GM20000 (cell line): ENCODE measurements around the gene GNPTAB.

Experiments used
- DNase-seq: peaks from one replicate; pipeline ENCODE4 v3.0.0; 2012; ENCODE audit warnings: low spot score
- TF ChIP-seq, protein P1 (sequence below): IDR thresholded peaks from 2 replicates; pipeline ENCODE4 v1.5.1; 2012; ENCODE audit warnings: mild to moderate bottlenecking, control low read depth; ENCODE audit errors: extremely low read depth, missing control alignments

GNPTAB gene

DNA sequence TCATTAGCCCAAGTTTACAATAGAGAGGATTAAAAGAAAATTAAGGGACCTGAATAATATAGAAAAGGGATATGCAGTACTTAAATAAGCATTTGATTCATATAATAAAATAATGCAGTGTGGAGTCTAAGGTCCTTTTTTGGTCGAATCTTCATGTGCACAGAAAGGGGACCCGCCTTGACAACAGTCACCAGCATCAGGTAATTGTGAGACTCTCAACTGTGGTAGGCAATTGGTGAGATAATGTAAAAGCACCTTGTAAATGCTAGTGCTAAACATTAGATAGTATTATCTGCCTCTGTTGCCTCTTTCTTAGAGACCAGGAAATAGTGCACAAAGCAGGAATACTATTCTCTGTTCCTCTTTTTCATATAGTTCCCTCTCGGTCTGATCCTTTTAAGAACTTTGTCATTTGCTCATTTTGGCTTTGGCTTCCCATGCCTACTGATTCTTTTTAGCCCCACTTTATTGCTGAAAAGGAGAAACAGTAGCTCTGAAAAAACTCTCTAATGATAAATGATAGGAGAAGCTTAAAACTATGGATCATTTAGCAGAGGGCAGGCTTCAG lies 115.8 kb downstream of the GNPTAB start:
- DNase-seq = no peak
- TF ChIP-seq, protein P1, sequence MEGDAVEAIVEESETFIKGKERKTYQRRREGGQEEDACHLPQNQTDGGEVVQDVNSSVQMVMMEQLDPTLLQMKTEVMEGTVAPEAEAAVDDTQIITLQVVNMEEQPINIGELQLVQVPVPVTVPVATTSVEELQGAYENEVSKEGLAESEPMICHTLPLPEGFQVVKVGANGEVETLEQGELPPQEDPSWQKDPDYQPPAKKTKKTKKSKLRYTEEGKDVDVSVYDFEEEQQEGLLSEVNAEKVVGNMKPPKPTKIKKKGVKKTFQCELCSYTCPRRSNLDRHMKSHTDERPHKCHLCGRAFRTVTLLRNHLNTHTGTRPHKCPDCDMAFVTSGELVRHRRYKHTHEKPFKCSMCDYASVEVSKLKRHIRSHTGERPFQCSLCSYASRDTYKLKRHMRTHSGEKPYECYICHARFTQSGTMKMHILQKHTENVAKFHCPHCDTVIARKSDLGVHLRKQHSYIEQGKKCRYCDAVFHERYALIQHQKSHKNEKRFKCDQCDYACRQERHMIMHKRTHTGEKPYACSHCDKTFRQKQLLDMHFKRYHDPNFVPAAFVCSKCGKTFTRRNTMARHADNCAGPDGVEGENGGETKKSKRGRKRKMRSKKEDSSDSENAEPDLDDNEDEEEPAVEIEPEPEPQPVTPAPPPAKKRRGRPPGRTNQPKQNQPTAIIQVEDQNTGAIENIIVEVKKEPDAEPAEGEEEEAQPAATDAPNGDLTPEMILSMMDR = no peak

DNA sequence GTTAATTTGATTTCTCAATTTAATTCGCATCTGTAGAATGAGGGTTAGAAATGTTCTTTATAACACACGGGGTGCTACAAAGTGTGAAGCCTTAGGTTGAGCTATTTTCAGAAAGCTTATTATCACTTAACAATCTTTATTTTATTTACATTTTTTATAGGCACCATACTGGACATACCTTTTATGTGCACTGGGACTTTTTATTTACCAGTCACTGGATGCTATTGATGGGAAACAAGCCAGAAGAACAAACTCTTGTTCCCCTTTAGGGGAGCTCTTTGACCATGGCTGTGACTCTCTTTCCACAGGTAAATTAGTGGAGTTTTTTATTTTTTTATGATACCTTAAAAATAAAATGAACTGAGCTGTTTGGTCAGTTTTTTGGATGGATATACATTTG lies 116.8 kb downstream of the GNPTAB start:
- DNase-seq = no peak
- TF ChIP-seq, protein P1 = no peak

DNA sequence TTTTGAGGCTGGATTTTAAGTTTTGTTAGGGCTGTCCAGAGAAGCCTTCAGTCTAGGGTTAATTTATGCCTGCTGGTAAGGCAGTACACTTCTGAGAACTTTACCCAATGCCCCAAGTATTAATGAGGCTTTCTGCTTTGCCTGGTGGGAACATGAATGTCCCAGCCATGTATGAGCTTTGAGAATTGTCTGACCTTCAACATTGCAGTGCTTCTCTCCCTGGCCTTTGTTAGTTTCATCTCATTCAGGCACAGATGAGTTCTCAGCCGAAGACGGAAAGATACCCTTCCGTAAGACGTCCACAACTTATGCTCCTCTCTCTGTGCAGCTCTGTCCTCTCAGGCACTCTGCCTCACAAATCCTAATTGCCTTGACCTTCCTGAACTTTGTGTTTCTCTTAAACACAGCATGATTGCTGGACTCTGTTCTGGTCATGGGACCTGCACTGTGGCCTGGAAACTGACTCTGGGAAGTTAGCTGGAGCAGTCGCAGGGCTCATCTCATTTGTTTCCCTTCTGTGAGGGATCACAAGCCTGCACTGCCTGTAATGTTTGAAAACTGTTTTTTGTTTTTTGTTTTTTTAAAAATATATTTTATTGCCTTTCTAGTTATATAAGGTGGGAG lies 117.6 kb downstream of the GNPTAB start:
- no peak for DNase-seq
- TF ChIP-seq, protein P1 = no peak

DNA sequence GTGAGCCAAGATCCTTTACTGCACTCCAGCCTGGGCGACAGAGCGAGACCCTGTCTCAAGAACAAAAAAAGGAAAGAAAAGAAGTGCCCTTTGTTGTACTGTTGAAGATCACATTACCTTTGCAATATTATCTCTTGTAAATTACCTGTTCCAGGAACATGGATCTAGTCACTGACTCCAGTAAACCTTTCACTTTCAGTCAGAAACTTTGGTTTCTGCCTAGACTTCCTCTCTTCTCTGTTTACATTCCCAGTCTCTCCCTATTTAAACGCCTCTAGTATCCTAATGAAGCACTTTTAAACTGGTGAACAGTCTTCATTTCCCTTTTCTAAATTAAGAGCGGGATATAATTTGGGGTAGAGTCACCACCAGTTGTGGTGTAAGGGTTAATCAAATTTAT lies 120.5 kb downstream of the GNPTAB start:
- no peak for DNase-seq
- TF ChIP-seq, protein P1 = no peak

DNA sequence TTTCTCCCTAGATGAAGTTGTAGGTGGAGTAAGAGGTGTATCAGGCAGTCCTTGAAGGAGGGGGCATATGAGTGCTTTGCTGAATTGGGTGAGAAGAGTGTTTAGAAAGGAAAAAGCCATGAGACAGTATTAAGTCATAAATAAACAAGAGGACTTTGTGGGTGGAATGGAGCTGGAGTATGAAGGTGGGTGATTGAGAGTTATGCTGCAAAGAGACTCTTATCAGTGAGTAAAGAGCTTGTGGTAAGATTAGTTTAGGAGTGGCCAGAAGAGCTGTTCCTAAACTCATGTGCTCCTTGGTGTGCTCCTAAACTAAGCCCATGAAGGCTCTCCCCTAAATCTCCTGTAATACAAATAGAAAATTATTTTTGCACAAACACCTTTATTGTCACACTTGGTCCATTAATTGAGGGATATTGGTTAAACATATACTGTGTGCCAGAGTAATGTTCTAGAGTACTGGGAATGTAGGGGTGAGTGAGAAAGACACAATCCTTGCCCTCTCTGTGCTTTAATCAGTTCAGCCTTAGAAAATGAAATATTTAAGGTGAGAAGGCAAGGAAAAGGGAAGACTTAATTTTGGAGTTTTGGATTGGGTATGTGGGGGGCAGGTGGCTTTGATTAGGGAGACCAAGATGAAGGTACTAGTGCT lies 123.5 kb downstream of the GNPTAB start:
- TF ChIP-seq, protein P1 = no peak
- DNase-seq = no peak

DNA sequence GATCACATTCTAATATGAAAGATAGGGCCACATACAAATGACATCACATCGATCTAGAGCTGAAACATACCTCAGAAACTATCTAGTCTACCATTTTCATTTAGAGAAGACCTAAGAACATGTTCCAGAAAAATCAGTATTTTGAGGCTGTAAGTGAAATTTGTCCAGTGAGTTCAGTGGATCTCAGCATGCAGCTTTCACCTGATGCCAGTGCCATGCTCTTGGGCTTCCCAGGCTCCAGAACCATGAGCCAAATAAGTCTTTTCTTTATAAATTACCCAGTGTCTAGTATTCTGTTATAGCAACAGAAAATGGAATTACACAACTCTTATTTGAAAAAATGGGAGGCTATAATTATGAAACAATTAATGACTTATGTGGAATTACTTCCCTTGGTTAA lies 124.4 kb downstream of the GNPTAB start:
- TF ChIP-seq, protein P1 = no peak
- DNase-seq = no peak

DNA sequence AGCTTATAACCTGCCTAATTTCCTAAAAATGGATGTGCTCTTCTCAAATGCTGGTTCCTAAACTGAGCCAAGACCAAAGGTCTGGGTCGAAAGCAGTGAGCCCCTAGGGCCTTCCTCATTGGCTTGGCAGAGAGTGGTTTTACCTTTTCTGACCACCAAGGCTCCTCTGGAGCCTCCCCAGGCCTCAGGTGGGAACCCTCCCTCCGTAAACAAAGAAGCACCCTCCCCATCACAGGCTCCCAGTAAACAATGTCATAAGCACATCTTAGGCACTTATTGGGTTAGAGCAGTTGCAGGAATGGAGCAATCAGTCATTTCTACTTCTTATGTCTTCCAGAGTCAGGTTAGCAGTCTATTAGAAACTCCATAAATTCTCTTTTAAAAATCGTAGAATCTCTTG lies 127.3 kb downstream of the GNPTAB start:
- no peak for DNase-seq
- TF ChIP-seq, protein P1 = no peak
